KMS-11 (cell line): ENCODE data around the gene ALOX12.
"Not testable (repeated sequence)": the region's sequence is repeated elsewhere in the genome, so short reads cannot be mapped to it uniquely, and the experiment has no call there.

Source experiments
- H2AFZ ChIP-seq: fragments of 200-600 bp; sonication (generic); 2 replicates; pipeline ENCODE4 v1.6.1; 2016; ENCODE audit warnings: antibody characterized with exemption, mixed run types, low read depth
- H3K27ac ChIP-seq: fragments of 200-600 bp; sonication (generic); 2 replicates; pipeline ENCODE4 v1.6.1; 2016; ENCODE audit warnings: mild to moderate bottlenecking, mixed run types
- H3K27me3 ChIP-seq: fragments of 200-600 bp; sonication (generic); 2 replicates; pipeline ENCODE4 v1.6.1; 2017; ENCODE audit warnings: mild to moderate bottlenecking, low read depth, mixed run types, moderate library complexity; ENCODE audit not compliant: insufficient read depth
- H3K36me3 ChIP-seq: fragments of 200-600 bp; sonication (generic); 2 replicates; pipeline ENCODE4 v1.6.1; 2017; ENCODE audit warnings: mild to moderate bottlenecking, mixed run types; ENCODE audit not compliant: insufficient read depth
- H3K4me1 ChIP-seq: fragments of 200-600 bp; sonication (generic); 2 replicates; pipeline ENCODE4 v1.6.1; 2016; ENCODE audit warnings: mild to moderate bottlenecking, low read depth, mixed run types; ENCODE audit not compliant: poor library complexity, severe bottlenecking
- H3K4me2 ChIP-seq: fragments of 200-600 bp; sonication (generic); 2 replicates; pipeline ENCODE4 v1.7.0; 2016; ENCODE audit warnings: mild to moderate bottlenecking, mixed run types
- H3K4me3 ChIP-seq: fragments of 200-600 bp; sonication (generic); IDR thresholded peaks from 2 replicates; pipeline ENCODE4 v1.6.1; 2017; ENCODE audit warnings: low read depth, low read length, mixed read lengths; ENCODE audit not compliant: insufficient read depth
- H3K79me2 ChIP-seq: fragments of 200-600 bp; sonication (generic); 2 replicates; pipeline ENCODE4 v1.6.1; 2016; ENCODE audit warnings: low read depth, mixed run types; ENCODE audit not compliant: insufficient read depth
- H3K9ac ChIP-seq: fragments of 200-600 bp; sonication (generic); 2 replicates; pipeline ENCODE4 v1.6.1; 2016; ENCODE audit warnings: mild to moderate bottlenecking, mixed run types
- H4K20me1 ChIP-seq: fragments of 200-600 bp; sonication (generic); 2 replicates; pipeline ENCODE4 v1.6.1; 2016; ENCODE audit warnings: mild to moderate bottlenecking, mixed run types; ENCODE audit not compliant: insufficient read depth
- CTCF ChIP-seq: fragments of 200-600 bp; sonication (generic); conservative IDR thresholded peaks from 2 replicates; pipeline ENCODE4 v1.6.1; 2017; ENCODE audit warnings: low read depth, mild to moderate bottlenecking, antibody characterized with exemption, low read length, moderate library complexity, mixed read lengths

Gene ALOX12

GRCh38 chr17:6981426-6981825 lies 14.4 kb upstream of the ALOX12 start:
- Histone ChIP-seq H3K27me3 (no peaks in the 10 kb centered on the region), H3K36me3 (no peaks in the 10 kb centered on the region), H3K4me2 (no peak overlapping the region), H3K4me3 (no peak overlapping the region), H2AFZ (no peak overlapping the region), H3K4me1 (no peaks in the 10 kb centered on the region), H3K79me2 (no peaks in the 10 kb centered on the region), H3K27ac (no peak overlapping the region), H3K9ac (no peak overlapping the region), H4K20me1 (no peaks in the 10 kb centered on the region)
- no peak for TF ChIP-seq CTCF

- TF ChIP-seq CTCF: no peak
- no peak overlapping the region for H3K4me2 ChIP-seq
- no peaks in the 10 kb centered on the region for H3K36me3 ChIP-seq
Measured at GRCh38 chr17:6985266-6985665, 10.6 kb upstream of the ALOX12 start.

GRCh38 chr17:6986676-6987075 lies 9.2 kb upstream of the ALOX12 start:
- Histone ChIP-seq H3K4me1 (no peaks in the 10 kb centered on the region), H3K4me3 (no peak overlapping the region), H3K79me2 (no peaks in the 10 kb centered on the region), H3K36me3 (no peaks in the 10 kb centered on the region), H3K27ac (no peak overlapping the region), H3K27me3 (no peaks in the 10 kb centered on the region), H3K4me2 (no peak overlapping the region), H2AFZ (no peak overlapping the region), H4K20me1 (no peaks in the 10 kb centered on the region), H3K9ac (no peak overlapping the region)
- no peak for TF ChIP-seq CTCF

More at GRCh38 chr17:6985266-6985665, 10.6 kb upstream of the ALOX12 start:
- no peak overlapping the region for H3K27ac ChIP-seq
- H3K4me3 ChIP-seq: no peak overlapping the region
- no peak overlapping the region for H2AFZ ChIP-seq
- no peaks in the 10 kb centered on the region for H3K79me2 ChIP-seq
- no peaks in the 10 kb centered on the region for H4K20me1 ChIP-seq
- H3K9ac ChIP-seq: no peak overlapping the region
- no peaks in the 10 kb centered on the region for H3K27me3 ChIP-seq
- no peaks in the 10 kb centered on the region for H3K4me1 ChIP-seq

- TF ChIP-seq CTCF: no peak
- Histone ChIP-seq H4K20me1 (no peaks in the 10 kb centered on the region), H3K27me3 (no peaks in the 10 kb centered on the region), H3K79me2 (no peaks in the 10 kb centered on the region), H3K4me2 (no peak overlapping the region), H3K4me1 (no peaks in the 10 kb centered on the region), H3K4me3 (no peak overlapping the region), H3K9ac (no peak overlapping the region), H2AFZ (no peak overlapping the region), H3K27ac (no peak overlapping the region), H3K36me3 (no peaks in the 10 kb centered on the region)
Measured at GRCh38 chr17:6989779-6990178, 6.1 kb upstream of the ALOX12 start.

GRCh38 chr17:6993613-6994056 lies 2.2 kb upstream of the ALOX12 start:
- not testable (repeated sequence) for H3K4me3 ChIP-seq, H3K4me2 ChIP-seq, H3K79me2 ChIP-seq, H4K20me1 ChIP-seq, H3K36me3 ChIP-seq, H3K27me3 ChIP-seq, H3K4me1 ChIP-seq, H3K27ac ChIP-seq, H3K9ac ChIP-seq, H2AFZ ChIP-seq
